GM19372 (cell line): ENCODE results near the gene MAP3K15.
"Not testable (repeated sequence)": the region's sequence is repeated elsewhere in the genome, so short reads cannot be mapped to it uniquely, and the experiment has no call there.

Experiments
- ATAC-seq: cut with Tn5 transposase; IDR thresholded peaks from one replicate; pipeline ENCODE4 v1.9.1; 2021; ENCODE audit warnings: mild to moderate bottlenecking, low read depth, moderate library complexity; ENCODE audit not compliant: unreplicated experiment

MAP3K15 gene

GRCh38 chrX:19541196-19541595, 25.9 kb upstream of the MAP3K15 start:
- ATAC-seq = no peak

- no peak for ATAC-seq
Measured at GRCh38 chrX:19540076-19540475, 24.8 kb upstream of the MAP3K15 start.

GRCh38 chrX:19539665-19540064, 24.4 kb upstream of the MAP3K15 start:
- no peak for ATAC-seq

- ATAC-seq = no peak
Measured at GRCh38 chrX:19535476-19535875, 20.2 kb upstream of the MAP3K15 start.

GRCh38 chrX:19532709-19533108, 17.4 kb upstream of the MAP3K15 start:
- ATAC-seq = no peak

GRCh38 chrX:19517965-19518364, 2.7 kb upstream of the MAP3K15 start:
- ATAC-seq = no peak

GRCh38 chrX:19515615-19516105, 352 bp upstream of the MAP3K15 start:
- no peak for ATAC-seq

GRCh38 chrX:19513383-19513782, 1.9 kb downstream of the MAP3K15 start:
- ATAC-seq = no peak

- ATAC-seq = no peak
Measured at GRCh38 chrX:19512961-19513360, 2.3 kb downstream of the MAP3K15 start.

GRCh38 chrX:19512359-19512758, 2.9 kb downstream of the MAP3K15 start:
- no peak for ATAC-seq

- not testable (repeated sequence) for ATAC-seq
Measured at GRCh38 chrX:19511796-19512195, 3.5 kb downstream of the MAP3K15 start.

GRCh38 chrX:19496711-19497110, 18.6 kb downstream of the MAP3K15 start:
- ATAC-seq = no peak

GRCh38 chrX:19487520-19488200, 27.6 kb downstream of the MAP3K15 start:
- no peak for ATAC-seq

GRCh38 chrX:19479458-19479857, 35.9 kb downstream of the MAP3K15 start:
- ATAC-seq = no peak

GRCh38 chrX:19468383-19468782, 46.9 kb downstream of the MAP3K15 start:
- not testable (repeated sequence) for ATAC-seq

GRCh38 chrX:19462879-19463278, 52.4 kb downstream of the MAP3K15 start:
- ATAC-seq = no peak

- no peak for ATAC-seq
Measured at GRCh38 chrX:19462231-19462630, 53.1 kb downstream of the MAP3K15 start.

GRCh38 chrX:19457662-19458061, 57.6 kb downstream of the MAP3K15 start:
- ATAC-seq = no peak

GRCh38 chrX:19448077-19448476, 67.2 kb downstream of the MAP3K15 start:
- no peak for ATAC-seq

- ATAC-seq = no peak
Measured at GRCh38 chrX:19446397-19446796, 68.9 kb downstream of the MAP3K15 start.

- not testable (repeated sequence) for ATAC-seq
Measured at GRCh38 chrX:19445772-19446171, 69.5 kb downstream of the MAP3K15 start.

GRCh38 chrX:19443869-19444526, 71.3 kb downstream of the MAP3K15 start:
- ATAC-seq = no peak
